Epithelial cell of esophagus (primary cell): Measurements from ENCODE around the gene SORCS2.

Source experiments
- DNase-seq: peaks from one replicate; pipeline ENCODE4 v3.0.0; 2010; ENCODE audit warnings: low read depth
- H3K4me3 ChIP-seq: 2 replicates; pipeline ENCODE4 v1.5.1; 2011; ENCODE audit warnings: mild to moderate bottlenecking, low read length, control low read depth
- CTCF ChIP-seq: IDR thresholded peaks from 2 replicates; pipeline ENCODE4 v1.5.1; 2011; ENCODE audit warnings: low read depth, mild to moderate bottlenecking, low read length, control low read depth, inconsistent platforms; ENCODE audit not compliant: insufficient read depth; ENCODE audit errors: missing control alignments

SORCS2 gene

GRCh38 chr4:7531640-7531994 is 339.3 kb downstream of the SORCS2 start:
- TF ChIP-seq CTCF = no peak
- H3K4me3 ChIP-seq = no peak overlapping the region
- DNase-seq = no peak

- no peak for DNase-seq
- no peak for TF ChIP-seq CTCF
- H3K4me3 ChIP-seq = no peak overlapping the region
These were observed 339.7 kb downstream of the SORCS2 start for GRCh38 chr4:7532043-7532442.

- DNase-seq = no peak
- TF ChIP-seq CTCF = no peak
- no peak overlapping the region for H3K4me3 ChIP-seq
These were observed 340.9 kb downstream of the SORCS2 start for GRCh38 chr4:7533267-7533666.

- TF ChIP-seq CTCF = no peak
- H3K4me3 ChIP-seq = no peak overlapping the region
- DNase-seq = no peak
These were observed 342.8 kb downstream of the SORCS2 start for GRCh38 chr4:7535094-7535493.

GRCh38 chr4:7535619-7536018 is 343.3 kb downstream of the SORCS2 start:
- DNase-seq = no peak
- no peak for TF ChIP-seq CTCF
- H3K4me3 ChIP-seq = no peak overlapping the region

GRCh38 chr4:7536876-7537275 is 344.5 kb downstream of the SORCS2 start:
- no peak for DNase-seq
- TF ChIP-seq CTCF = no peak

GRCh38 chr4:7537853-7538400 is 345.6 kb downstream of the SORCS2 start:
- no peak for DNase-seq
- H3K4me3 ChIP-seq = no peak overlapping the region
- TF ChIP-seq CTCF = no peak

More at GRCh38 chr4:7536876-7537275, 344.5 kb downstream of the SORCS2 start:
- no peak overlapping the region for H3K4me3 ChIP-seq
